ENCODE results near the gene FTCD. TPM values are rescaled to one million over a fixed set of nuclear protein-coding genes. Genes with fewer than 3 reads are reported as not detected.

Gene FTCD
- total and polyA plus RNA-seq, 2 of the 8 experiments (the other 6 are each of a cell fraction or from before 2014, with no cell fraction given), result 3.3 to 4.9 TPM

DNA sequence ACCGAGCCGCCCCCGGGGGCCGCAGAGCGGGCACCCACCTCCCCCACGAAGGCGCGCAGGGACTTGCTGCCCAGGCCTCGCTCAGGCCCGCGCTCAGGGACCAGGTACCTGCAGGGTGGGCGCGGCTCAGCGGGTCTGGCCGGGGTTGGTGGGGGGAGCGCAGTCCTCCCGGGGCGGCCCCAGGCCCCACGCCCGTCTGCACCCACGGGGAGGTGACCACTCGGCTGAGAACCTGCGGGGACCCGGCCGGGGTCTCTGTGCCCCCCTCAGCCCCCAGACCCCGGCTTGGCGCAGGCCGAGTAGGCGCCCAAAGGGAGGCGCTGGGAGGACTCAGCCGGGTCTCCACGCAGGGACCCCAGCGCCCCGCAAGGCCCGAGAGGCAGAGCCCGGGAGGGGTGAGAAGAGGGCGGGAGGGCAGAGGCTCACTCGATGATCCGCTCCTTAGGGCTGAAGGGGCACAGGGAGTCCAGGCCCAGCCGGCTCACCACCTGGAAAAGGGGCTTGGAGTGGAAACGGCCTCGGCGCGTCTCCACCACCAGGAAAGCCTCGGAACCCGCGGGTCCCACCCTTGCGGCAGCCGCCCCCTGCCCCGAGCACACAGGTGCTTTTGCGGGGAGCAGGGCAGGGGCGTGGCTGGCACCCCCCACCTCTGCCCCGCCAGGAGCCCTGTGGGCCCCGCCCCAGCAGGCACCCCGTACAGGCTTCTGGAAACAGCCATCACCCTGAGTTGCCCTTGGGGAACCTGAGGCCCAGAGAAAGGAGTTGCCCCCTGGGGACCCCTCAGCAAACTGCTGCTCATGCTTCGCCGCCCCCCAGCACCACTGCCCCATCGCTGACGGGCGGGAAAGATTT, 9.3 kb downstream of the FTCD start (continued):
- TF ChIP-seq CHD7 (IDR thresholded peaks at IDR 0.05; ENCODE audit: insufficient replicate concordance, low read length) (no peak), KDM4A (IDR thresholded peaks at IDR 0.05; ENCODE audit: low read depth, low read length, severe bottlenecking) (no peak), SP2 (IDR thresholded peaks at IDR 0.05; ENCODE audit: low read length) (no peak), RBBP5 (IDR thresholded peaks at IDR 0.05; ENCODE audit: borderline replicate concordance, low read depth, low read length) (no peak), CTCF (IDR thresholded peaks at IDR 0.05; ENCODE audit: control extremely low read depth in 1 of 3, insufficient read depth in 1 of 3, low read depth in 1 of 3, low read length in 3 of 3) (no peak), SIRT6 (IDR thresholded peaks at IDR 0.05; ENCODE audit: low read length) (no peak), SIX5 (IDR thresholded peaks at IDR 0.05; ENCODE audit: low read depth, low read length) (no peak)

Data from H1 (cell line).